Stimulated activated naive CD4-positive, alpha-beta T cell (primary cell): ENCODE data around the gene ITGB4.
A peak's percentile ranks its signal among the peaks of the same experiment; 100 is the strongest.

Source experiments
- DNase-seq, 6 experiments: peaks; one replicate each; lab custom pipeline; 2025; lab: John Stamatoyannopoulos, UW

Gene ITGB4

DNA sequence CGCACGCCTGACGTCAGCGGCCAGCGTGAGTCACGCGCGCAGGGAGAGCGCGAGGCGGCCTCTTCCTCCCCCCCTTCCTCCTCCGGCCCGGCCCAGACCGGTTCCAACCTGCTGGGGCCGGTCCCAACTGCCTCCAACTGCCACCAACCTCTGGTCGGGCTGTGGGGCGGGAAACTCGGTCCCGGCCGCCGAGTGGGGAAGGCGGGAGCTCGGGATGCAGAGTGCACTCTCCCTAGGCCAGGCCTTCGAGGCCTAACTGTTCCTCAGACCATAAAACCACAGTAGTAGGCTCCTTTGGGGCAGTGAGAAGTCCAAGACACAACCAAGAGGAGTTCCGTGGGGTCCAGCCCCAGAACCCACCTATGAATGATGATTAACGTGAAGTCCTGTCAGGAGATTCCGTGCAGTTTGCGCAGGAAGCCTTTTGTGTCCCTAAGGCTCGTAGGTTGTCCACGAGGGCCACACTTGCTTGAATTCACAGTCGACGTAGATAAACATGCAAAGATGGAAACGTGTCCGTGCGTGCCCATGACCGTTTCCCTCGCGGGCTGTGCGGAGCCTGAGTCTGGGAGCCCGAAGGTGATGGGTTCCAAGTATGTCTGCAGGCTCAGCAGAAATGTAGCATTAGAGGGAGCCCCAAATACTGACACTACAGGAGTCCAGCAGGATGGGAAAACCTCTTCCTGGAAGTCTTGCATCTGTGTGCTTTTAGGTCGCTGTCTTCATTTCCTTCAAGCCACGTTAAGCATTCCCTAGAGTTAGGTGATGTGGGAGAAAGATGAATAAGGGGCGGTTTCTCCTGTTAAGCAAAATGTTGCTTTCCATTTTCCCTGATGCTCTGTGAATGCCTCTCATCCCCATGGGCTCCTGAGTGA is 64.0 kb downstream of the ITGB4 start:
- peak in 3 of 6 experiments; percentile 40 to 96 (median 61) for DNase-seq

DNA sequence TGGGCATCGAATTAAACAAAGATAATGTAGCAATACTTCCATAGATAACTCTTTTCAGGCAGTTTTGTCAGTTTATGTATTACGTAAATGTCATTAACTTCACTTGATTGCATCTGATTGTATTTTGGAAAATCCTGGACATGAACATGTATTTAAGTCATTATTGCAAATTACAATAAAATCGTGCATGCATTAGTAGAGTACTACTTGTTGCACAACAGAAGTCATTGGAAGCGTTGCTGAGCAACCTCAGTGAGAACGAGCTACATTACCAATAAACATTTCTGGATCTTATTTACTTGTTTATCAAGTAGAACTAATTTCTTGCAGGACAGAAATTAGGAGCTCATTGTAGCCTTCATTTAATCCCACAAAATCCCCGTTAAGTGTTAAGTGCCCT is 70.0 kb downstream of the ITGB4 start:
- DNase-seq = no peak

DNA sequence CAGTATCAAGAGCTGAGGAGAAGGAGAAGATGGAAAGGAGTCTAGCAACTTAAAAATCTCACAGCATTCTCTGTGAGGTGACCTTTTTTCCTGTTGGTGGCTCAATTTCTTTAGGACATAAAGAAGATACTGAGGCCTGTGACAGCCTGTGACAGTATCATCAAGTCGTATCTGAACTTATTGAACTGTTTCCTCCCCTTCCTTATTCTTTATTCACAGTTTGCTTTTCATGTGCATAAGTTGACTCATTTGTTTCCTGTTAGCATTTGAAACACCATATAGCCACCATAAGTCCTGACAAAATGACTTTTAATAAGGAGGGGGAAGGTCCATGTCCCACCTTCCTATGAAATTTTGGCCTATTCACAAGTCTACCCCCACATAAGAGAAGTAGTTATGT is 72.2 kb downstream of the ITGB4 start:
- no peak for DNase-seq

DNA sequence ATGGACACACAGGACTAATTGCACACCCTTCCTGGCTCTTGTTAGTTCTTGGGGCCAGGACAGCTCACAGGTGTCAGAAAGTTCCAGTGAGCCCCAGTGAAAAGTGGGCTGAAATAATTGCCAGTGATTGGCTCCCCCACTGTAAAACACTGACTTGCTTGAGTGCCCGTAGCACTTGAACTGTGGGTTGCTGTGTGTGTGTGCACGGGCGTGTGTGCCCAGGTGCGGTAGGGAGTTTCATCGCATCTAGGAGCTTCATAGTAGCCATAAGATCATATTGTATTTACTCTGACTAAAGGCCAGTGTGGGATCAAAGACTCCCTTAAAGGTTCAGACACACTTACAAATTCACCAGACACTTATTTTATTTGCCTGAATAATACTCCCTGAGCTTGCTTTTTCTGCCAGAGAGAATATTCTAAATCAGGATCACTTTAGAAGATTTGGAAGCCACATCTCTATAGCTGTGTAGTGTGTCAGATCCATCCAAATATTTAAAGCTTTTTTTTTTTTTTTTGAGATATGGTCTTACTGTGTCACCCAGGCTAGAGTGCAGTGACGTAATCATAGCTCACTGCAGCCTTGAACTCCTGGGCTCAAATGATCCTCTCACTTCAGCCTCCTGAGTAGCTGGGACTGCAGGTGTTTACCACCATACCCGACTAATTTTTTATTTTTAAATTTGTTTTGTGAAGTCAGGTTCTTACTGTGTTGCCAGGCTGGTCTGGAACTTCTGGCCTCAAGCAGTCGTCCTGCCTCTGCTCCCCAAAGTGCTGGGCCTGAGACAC is 74.8 kb downstream of the ITGB4 start:
- DNase-seq = no peak

DNA sequence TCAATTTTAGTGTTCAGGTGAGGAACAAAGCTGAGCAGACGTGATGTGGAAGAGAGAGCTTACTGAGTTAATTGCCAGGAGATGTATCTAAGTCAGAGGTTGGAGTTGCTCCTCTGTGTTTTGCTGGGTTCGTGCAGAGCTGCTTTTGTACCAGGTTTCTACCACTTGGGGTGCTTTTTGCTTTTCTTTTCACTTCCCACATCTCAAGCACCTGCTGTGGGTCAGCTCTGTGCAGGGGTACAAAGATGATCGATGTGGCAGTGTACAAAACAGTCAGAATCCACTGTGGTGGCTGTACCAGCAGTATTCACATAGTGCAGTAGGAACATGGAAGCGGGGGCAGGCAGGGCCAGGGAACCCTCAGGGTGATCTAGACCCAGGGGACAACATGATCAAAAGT is 78.1 kb downstream of the ITGB4 start:
- DNase-seq = no peak

DNA sequence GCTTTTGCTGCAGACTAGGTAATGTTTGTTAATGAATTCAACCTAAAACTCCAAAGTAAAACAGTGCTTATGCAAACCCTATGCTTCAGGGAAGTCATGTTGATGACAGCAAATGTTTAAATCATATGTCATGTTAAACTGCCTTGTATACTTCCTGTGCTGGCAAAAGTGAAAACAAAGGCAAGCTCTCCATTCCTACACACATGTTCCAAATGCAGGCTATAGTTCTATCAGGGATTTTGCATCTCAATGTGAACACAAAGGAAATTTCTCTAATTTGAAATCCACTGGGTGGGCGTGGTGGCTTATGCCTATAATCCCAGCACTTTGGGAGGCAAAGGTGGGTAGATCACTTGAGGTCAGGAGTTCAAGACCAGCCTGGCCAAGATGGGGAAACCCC is 82.6 kb downstream of the ITGB4 start:
- DNase-seq = no peak

DNA sequence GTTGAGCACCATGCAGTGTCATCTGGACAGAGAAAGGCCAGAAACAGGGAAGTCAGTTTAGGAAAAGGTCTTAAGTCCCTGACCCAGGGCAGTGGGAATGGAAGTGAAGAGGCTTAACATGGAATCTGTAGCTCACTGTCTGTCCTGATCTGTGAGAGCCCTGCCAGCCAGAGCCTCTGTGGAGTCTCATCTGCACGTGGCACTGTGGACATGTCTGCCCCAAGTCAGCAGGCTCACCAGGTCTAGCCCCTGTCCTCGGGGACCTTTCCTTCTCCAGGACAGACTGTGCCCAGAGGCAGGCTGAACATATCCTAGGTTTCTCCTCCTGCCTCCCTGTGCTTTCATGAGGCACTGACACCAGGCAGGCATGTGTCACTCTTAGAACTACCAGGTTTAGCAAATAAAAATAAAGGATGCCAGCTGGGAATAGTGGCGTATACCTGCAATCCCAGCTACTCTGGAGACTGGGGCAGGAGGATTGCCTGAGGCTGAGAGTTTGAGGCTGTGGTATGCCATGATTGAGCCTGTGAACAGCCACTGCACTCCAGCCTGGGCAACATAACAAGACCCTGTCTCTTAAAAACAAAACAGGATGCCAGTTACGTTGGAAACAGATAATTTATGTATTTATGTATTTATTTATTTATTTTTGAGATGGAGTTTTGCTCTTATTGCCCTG is 85.7 kb downstream of the ITGB4 start:
- DNase-seq = no peak
